Epidermal melanocyte (primary cell): Measurements from ENCODE around the gene SUGCT.

Source experiments
- DNase-seq: peaks from one replicate; pipeline ENCODE4 v3.0.0; 2011; ENCODE audit warnings: low spot score; ENCODE audit not compliant: insufficient read length

The SUGCT gene

GRCh38 chr7:40324914-40325313, 190.1 kb downstream of the SUGCT start:
- DNase-seq: no peak

GRCh38 chr7:40327113-40327512, 192.3 kb downstream of the SUGCT start:
- DNase-seq: no peak

GRCh38 chr7:40327873-40328272, 193.1 kb downstream of the SUGCT start:
- DNase-seq: no peak

- DNase-seq: peak; percentile 61
These were observed 194.9 kb downstream of the SUGCT start for GRCh38 chr7:40329601-40330153.

GRCh38 chr7:40330408-40330807, 195.6 kb downstream of the SUGCT start:
- DNase-seq: no peak

GRCh38 chr7:40331915-40332314, 197.1 kb downstream of the SUGCT start:
- no peak for DNase-seq

- no peak for DNase-seq
These were observed 197.7 kb downstream of the SUGCT start for GRCh38 chr7:40332516-40332915.

- DNase-seq: no peak
These were observed 207.0 kb downstream of the SUGCT start for GRCh38 chr7:40341836-40342235.

- DNase-seq: no peak
These were observed 211.7 kb downstream of the SUGCT start for GRCh38 chr7:40346554-40346953.

- DNase-seq: no peak
These were observed 213.4 kb downstream of the SUGCT start for GRCh38 chr7:40348126-40348728.

GRCh38 chr7:40350100-40350499, 215.3 kb downstream of the SUGCT start:
- no peak for DNase-seq

GRCh38 chr7:40354711-40355110, 219.9 kb downstream of the SUGCT start:
- no peak for DNase-seq

GRCh38 chr7:40356312-40356711, 221.5 kb downstream of the SUGCT start:
- no peak for DNase-seq

- no peak for DNase-seq
These were observed 222.3 kb downstream of the SUGCT start for GRCh38 chr7:40356871-40357709.

- no peak for DNase-seq
These were observed 235.0 kb downstream of the SUGCT start for GRCh38 chr7:40369641-40370277.

- no peak for DNase-seq
These were observed 237.1 kb downstream of the SUGCT start for GRCh38 chr7:40371806-40372440.

GRCh38 chr7:40374575-40374974, 239.8 kb downstream of the SUGCT start:
- DNase-seq: no peak

GRCh38 chr7:40380111-40380510, 245.3 kb downstream of the SUGCT start:
- DNase-seq: no peak

- DNase-seq: no peak
These were observed 247.3 kb downstream of the SUGCT start for GRCh38 chr7:40382145-40382544.

- DNase-seq: no peak
These were observed 258.9 kb downstream of the SUGCT start for GRCh38 chr7:40393660-40394059.

- DNase-seq: no peak
These were observed 259.6 kb downstream of the SUGCT start for GRCh38 chr7:40394400-40394799.

- DNase-seq: no peak
These were observed 265.7 kb downstream of the SUGCT start for GRCh38 chr7:40400525-40400924.
